Measurements from ENCODE around the gene ATP7B. TPM values are rescaled to one million over a fixed set of nuclear protein-coding genes. Genes with fewer than 3 reads are reported as not detected.
A peak's percentile ranks its signal among the peaks of the same experiment; 100 is the strongest.

ATP7B gene
- total RNA-seq, 2 donors from 2014 or later, result 2.6 to 5.7 TPM

DNA sequence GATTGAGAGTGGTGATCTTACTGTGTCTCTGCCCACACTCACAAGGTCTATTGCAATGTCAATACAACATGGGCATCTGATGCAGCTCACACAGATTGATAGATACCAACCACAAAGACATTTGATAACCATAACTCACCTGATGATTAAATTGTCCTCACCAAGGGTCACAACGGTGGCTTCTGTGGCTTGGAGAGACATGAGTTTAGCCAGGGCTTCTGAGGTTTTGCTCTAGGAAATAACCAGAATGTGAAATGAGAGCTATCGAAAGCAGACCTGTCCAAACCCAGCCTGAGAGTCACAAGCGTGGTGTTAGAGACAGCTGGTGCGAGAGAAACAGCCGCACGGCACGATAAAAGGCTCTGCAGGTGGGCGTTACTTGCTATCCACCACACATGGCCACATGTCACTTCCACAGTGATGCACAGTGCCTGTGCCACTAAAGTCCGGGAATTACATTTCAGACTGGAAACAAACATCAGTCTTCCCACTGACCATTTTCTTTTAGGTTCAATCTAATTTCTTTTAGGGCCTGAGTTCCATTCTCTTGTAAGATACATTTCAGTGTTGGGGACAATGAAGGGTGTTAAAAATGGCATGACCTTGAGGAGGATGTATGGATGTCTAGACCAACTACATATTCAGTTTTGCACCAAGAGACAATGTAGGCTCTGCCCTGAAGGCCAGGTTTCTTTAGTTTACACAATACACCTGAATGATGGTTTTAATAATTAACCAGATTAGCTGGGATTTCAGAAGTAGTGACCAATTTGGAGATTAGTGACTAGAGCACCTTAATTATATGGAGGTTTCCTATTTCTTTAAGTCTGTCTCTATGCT, 53.7 kb downstream of the ATP7B start:
- intact Hi-C loops (cut with DNase I), result no loop called here
- DNase-seq (ENCODE audit: low spot score), result no peak

DNA sequence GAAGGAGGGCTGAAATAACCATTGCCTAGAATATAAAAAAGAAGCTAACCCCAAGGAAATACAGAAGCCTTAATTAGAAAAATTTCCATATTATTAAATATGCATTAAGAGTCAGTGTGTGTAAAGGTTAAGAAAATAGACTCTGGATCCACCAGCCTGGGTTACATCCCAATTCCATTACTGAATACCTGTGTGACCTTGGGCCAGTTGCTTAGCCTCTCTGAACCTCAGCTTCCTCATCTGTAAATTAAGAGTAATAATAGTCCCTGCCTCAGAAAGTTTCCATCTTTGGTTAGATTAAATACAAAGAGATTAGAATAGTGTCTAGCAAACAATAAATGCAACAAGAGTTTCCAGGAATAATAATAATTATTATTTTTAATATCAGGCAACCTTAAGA, 54.5 kb downstream of the ATP7B start:
- intact Hi-C loops (cut with DNase I), result no loop called here
- DNase-seq (ENCODE audit: low spot score), result no peak

DNA sequence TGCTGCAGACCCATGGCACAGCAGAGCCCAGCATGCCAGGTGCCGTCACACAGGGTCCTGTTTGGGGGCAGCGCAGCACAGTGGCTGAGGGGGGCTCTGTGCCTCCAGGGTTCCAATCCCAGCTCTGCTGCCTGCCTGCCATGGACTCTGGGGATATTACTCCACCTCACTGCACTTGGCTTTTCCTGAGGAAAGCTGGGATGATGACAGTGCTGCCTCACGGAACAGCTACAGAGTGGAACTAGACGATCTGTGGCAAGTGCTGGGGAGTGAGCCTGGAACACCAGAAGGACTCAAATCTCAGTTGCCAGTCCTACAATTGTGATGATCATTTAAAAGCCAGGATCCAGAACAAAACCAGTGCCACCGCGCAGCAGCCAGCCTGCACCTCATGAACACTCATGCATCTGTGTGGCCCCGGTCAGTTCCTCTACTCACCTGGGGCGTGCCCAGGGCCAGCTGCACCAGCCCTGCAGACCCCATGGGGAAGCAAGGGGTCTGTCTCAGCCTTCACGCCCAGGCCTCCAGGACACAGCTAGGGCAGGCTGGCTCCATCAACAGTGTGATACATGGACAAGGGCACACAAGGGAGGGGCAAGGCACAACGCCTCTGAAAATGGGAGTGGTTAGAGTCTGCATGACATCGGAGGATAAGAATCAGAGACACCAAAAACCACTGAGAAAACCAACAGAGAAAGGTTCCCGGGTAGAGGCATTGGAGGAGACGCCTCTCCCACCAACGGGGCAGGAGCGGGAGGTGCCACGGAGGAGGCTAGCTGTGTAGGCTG, 55.2 kb downstream of the ATP7B start:
- intact Hi-C loops (cut with DNase I), result no loop called here
- DNase-seq (ENCODE audit: low spot score), result no peak

DNA sequence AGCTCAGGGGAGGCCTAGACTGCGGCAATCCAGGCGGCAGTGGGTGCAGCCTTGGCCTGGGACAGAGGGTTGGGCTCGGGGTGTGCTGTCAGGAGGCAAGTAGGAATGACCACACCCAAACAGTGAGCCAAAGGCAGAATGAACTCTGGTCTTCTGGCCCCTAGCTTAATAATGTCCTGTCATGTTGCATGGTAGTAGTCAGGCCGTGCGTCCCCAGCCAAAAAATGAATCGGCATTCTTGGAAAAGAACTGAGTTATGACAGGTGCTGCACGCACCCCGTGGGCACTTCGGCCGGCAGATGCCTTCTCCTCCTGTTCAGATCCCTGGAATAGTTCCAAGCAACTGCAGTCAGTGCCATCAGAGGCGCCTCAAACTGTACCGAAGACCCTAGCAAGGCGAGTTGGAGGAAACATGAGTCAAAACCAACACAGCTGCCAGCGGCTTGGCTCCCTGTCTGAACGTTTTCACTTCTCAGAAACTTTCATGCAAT, 55.9 kb downstream of the ATP7B start:
- no peak for DNase-seq (ENCODE audit: low spot score)
- intact Hi-C loops (cut with DNase I), result no loop called here

DNA sequence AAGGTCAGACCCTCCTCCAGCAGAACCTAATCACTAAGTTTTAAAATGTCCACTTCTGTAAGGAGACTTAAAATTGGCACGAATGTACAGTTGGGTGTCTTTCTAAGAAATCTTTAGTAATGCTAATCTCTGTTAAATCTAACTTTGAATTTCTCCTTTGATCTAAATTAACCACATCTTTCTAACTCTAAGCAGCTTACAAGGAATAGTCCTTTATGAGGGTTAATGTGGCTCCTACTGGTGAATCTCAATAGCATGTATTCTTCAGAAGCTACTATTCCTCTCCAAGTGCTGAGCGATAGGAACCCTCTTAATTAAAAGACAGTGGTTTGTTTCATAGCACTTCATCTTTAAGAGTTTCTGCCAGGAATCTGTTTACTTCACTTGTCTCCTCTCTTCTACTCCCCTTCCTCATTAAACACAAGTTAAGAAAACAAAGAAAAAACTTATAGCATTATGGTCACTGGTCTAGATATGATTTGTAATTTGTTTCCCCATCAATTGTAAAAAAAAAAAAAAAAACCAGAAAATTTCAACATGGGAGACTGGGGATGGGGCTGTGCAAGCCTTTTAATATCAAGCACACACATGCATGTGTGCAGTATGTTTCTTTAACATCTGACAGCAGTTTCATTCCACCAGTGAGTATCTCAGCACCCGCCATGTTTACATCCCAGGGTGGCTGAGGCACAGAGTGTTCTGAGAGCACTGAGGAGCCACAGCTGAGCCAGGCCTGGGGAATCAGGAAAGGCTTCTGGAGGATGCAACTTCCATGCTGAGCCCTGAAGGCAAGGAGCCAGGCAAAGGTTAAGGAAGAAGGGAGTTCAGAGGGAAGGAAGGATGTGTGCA, 57.7 kb downstream of the ATP7B start:
- intact Hi-C loops (cut with DNase I), result no loop called here
- DNase-seq (ENCODE audit: low spot score), result no peak

DNA sequence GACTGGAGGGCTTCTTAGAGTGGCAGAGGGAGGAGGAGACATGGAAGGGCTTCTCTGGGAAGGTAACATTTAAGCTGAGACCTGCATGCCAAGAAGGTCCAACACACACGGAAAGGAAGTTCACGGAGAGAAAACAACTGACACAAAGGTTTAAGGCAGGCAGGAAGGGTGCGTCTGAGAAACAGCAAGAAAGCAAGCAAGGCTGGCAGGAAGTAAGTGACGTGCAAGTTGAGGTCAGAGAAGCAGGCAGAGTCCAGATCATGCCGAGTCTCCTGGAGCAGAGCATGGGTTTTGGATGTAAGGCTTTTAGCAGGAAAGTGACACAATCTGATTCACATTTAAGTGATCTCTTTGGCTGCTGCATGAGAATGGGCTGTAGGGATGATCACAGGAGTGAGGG, 60.5 kb downstream of the ATP7B start:
- intact Hi-C loops (cut with DNase I), result no loop called here
- no peak for DNase-seq (ENCODE audit: low spot score)

DNA sequence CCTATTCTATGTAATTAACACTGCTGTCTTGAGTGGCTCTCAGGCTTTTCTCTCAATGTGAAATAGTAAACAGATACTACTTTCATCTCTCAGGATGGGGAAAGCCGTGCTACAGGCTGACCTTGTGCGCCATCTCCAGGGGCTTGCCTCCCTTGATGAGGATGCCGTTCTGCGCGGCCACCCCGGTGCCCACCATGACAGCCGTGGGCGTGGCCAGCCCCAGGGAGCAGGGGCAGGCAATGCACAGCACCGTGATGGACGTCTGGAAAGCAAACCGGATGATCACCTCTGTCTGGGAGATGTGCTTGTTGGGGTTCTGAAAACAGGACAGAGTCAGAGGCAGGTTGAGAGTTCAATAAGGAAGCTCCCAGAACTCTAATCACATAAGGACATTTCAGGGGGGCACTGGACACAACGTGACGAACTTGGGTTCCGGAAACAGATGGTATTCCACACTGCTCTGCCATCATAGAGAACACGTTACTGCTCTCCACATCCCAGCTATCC, 65.0 kb downstream of the ATP7B start:
- intact Hi-C loops (cut with DNase I), result no loop called here
- no peak for DNase-seq (ENCODE audit: low spot score)

DNA sequence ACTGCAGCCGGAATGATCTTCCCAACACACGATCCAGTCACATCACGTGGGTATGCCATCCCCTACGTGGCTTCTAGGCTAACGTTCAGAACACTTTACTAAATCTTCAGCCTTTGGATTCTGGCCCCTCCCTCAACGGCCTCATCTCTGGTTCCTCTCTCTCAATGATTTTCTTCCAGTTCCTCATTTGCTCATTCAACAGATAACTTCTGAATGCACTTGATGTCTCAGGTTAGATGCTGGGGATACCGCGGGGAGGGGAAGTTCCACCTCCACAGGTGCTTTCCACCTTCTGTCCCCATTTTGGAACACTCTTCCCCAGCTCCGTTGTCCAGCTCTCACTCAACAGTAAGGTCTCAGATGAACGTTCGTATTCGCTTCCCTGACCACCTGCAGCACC, 66.1 kb downstream of the ATP7B start:
- DNase-seq (ENCODE audit: low spot score), result no peak
- intact Hi-C loops (cut with DNase I), result no loop called here

DNA sequence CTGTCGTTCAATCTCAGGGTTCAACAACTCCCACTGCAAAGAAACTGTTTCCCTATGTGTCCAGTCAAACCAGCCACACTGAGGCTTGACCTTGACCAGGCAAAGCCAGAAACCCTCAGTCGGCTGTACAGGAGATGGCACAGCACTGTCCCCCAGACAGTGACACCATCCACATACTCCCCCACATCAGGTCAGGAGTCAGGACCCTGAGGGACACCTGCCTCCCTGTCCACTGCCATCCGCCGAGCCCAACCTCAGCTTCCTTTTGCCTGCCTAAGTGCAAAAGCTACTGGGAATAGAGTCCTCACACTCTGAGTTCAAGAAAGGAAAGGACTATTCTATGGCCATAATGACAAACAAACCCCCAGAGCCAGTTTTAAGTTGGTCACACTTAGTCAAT, 66.8 kb downstream of the ATP7B start:
- intact Hi-C loops (cut with DNase I), result loop anchor here in 1 of 2 donors (5.0 kb wide), 1 partner anchor 273 kb away; no protein-coding TSS in a partner anchor
- DNase-seq (ENCODE audit: low spot score), result no peak

DNA sequence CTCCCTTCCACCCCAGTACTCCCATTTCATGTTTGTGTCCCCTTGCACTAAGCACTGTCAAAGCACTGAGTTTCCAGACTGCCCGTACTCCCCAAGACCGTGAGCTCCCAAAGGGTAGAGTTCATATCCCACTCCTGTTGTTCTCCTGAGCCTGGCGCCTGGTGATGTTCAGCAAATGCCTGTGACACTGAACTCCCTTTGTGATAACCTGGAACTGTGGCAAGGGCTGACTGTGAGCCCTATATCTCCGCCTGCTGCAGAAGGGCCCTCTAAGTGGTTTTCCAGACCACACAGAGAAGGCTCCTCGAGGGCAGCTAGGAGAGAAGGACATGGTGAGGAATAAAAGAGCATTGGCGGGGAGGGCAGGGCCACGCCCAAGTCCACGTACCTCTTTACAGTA, 67.5 kb downstream of the ATP7B start:
- intact Hi-C loops (cut with DNase I), result loop anchor here in 1 of 2 donors (5.0 kb wide), 1 partner anchor 274 kb away; no protein-coding TSS in a partner anchor
- DNase-seq (ENCODE audit: low spot score), result no peak

DNA sequence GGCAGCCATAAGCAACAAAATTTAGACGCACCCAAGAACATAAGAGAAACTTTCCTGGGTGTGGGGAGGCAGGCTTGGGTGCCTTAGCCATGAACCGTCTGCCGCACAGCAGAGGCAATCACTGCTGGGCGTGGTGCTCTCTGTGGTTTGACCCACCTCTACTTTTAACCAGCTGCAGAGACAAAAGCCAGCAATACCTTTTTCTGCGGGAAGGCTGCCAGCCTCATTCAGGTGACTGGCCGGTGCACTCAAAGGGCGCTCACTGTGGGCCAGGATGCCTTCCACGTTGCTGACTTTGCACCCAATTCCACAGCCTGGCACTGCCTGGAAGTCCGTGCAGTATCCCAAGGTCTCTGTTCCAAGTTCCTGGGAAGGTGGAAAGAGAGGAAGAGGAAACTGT, 69.1 kb downstream of the ATP7B start:
- no peak for DNase-seq (ENCODE audit: low spot score)
- intact Hi-C loops (cut with DNase I), result loop anchor here in 1 of 2 donors (5.0 kb wide), 1 partner anchor 275 kb away; no protein-coding TSS in a partner anchor

DNA sequence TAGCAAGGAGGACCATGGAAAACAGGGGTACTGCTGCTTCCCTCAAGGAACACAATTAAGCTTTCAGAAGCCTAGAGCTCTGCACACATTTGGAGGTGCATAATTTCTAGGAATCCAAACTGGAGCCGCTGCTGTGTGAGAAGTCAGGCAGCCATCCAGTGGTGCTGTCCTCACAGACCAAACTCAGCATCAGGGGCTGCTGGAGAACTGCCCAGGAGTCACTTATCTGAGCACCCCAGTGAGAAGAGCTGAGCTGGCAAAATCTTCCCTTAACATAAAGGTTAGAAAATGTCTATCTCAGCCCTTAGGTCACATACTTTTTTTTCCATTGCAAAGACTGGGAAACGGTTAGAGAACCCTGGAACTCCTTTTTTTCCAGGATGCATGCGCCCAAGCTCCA, 72.8 kb downstream of the ATP7B start:
- DNase-seq (ENCODE audit: low spot score), result peak; percentile 35
- intact Hi-C loops (cut with DNase I), result no loop called here

DNA sequence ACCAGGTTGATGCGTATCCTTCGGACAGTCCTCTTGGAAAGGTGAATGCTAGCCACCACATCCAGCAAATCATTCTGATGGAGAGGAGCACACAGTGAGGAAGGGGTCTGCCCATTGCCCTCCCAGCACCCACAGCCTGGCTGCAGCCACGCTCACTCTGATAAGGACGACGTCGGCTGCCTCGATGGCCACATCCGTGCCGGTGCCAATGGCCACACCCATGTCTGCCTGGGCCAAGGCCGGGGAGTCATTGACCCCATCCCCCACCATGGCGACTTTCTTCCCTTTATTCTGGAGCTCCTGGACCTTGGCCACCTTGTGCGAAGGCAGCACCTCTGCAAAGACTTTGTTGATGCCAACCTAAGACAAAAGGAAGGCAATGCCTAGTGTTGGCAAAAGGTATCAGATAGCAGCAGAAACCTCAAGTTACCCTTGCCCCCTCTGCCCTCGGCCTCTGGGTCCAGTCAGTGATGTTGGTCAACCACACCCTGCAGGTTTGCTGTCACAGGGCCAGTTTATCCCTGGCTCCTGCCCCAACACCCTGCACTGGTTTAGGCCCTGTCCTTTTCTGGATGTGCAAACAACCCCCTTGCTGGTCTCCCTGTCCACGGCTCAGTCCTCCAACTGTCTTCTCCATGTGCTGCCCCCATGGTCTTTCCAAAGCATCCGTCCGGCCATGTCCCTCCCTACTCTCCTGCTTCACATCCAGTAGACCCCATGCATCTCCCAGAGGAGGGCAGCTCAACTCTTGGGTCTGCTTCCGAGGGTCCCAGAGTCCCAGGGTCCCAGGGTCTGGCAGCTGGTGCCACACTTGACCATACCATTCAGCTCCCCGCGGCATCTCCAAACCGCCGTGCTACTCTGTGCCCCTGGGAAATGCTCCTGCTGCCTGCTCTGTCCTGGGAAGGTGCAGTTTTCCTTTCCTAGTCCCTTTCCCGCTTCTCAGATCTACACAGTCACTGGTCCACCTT, 73.6 kb downstream of the ATP7B start:
- intact Hi-C loops (cut with DNase I), result no loop called here
- DNase-seq (ENCODE audit: low spot score), result peak; percentile 73

DNA sequence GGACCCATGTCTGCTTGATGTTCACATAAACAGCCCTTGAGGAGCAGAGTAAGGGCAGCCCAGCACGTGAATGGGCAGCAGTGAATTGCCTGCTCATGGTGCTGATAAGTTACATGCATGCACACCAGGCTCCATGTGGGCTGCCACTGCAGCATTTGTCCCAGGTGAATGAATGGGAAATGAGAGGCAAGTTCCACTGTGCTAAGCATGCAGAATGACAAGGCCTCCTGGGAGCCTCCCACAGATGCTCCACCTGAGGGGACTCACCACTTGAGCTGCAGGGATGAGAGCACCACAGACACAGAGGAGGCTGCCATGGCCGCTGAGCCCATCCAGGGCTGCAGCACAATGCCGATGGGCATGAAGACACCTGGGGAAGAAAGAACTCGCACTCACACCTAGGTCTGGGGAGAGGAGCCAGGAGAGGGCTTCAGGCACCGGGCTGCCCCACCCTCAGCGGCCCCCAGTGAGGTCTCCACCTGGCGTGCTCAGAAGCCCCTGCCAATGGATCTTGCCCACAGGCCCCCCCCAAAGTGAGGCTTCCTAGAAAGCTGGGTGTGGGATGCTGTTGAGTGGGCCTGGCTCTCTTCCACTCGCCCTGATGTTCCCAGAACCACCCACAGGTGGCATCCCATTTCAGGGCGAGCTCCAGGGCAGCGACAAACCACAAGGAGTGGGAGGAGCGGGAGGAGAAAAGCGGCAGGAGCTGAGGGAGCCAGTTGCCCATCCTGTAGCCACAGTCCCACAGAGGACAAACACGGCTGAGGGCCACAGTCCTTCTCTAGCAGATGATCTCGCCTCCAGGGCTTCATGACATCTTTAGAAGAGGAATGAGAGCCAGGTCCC, 75.7 kb downstream of the ATP7B start:
- peak; percentile 52 for DNase-seq (ENCODE audit: low spot score)
- intact Hi-C loops (cut with DNase I), result no loop called here

DNA sequence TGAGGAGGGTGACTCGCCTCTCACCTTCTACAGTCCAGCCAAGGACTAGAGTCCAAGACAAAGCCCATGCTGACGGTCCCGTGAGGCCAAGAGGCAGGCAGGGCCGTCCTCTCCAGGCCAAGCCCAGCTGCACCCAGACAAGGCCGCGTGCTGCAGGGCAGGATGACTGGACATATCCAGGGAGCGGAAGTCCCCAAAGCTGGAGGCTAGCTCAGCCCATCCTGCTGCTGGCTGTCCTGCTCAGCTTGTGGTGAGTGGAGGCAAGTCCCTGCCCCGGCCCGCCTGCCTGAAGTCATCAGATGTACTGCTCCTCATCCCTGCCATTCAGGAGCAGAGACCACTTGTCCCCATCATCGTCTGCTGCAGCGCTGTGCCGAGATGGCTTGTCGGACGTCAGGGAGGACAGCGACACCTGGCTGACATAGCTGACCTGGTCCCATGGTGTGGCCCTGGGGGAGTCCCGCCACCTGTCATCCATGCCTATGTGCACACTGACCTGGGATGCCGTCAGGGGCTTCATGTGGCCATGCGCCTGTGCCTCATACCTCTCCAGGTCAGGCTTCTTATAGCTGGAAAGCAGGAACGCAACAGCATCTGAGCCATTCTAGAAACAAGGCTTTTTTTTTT, 76.7 kb downstream of the ATP7B start:
- intact Hi-C loops (cut with DNase I), result no loop called here
- peak; percentile 72 for DNase-seq (ENCODE audit: low spot score)

DNA sequence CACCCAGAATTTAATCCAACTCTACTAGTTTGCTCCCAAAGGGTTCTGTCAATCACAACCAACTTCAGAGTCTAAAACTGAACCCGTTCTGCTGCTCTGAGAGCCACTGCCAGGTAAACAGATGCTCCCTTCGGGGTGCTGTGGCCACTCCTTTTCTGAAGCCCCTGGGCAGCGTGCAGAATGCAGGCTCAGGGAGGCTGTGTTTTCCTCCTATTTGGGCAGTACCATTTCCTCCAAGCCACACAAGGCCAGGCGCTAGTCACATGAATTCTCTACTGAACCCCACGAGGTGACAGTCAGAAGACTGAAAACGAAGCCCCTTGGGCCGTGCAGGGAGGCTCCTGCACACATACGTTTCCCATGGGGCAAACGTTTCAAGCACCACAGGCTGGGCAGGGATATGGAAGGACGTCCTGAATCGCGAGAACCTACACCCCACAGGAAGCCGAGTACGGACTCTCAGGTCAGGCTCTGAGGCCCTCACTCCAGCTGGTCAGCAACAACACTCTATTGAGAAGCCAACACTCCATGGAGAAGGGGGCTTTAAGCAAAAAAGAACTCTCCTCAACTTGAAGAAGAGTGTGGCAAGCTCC, 77.7 kb downstream of the ATP7B start:
- intact Hi-C loops (cut with DNase I), result no loop called here
- DNase-seq (ENCODE audit: low spot score), result peak; percentile 67

All from posterior vena cava (tissue), 2 donors.